OCI-LY1 (cell line): ENCODE data around the gene LRRC71.

Experiments
- H2AFZ ChIP-seq: fragments of 200-600 bp; sonication (generic), shearing (Covaris generic); 2 replicates; pipeline ENCODE4 v1.6.0; 2014; ENCODE audit warnings: antibody characterized with exemption, mild to moderate bottlenecking, low read length
- H3F3A ChIP-seq: fragments of 200-600 bp; sonication (generic), shearing (Covaris generic); 2 replicates; pipeline ENCODE4 v1.6.0; 2014; ENCODE audit warnings: mild to moderate bottlenecking, antibody characterized with exemption, low read length, moderate library complexity; ENCODE audit not compliant: insufficient read depth
- H3K27ac ChIP-seq: fragments of 200-600 bp; sonication (generic); 2 replicates; pipeline ENCODE4 v1.5.1; 2014; ENCODE audit warnings: low read length, mixed run types, mild to moderate bottlenecking, low read depth; ENCODE audit not compliant: poor library complexity, severe bottlenecking
- H3K27me3 ChIP-seq: fragments of 200-600 bp; sonication (generic); 2 replicates; pipeline ENCODE4 v1.6.0; 2014; ENCODE audit warnings: antibody characterized with exemption, mild to moderate bottlenecking, low read length, moderate library complexity; ENCODE audit not compliant: insufficient read depth
- H3K36me3 ChIP-seq: fragments of 200-600 bp; sonication (generic); 2 replicates; pipeline ENCODE4 v1.6.1; 2014; ENCODE audit warnings: mild to moderate bottlenecking, antibody characterized with exemption, low read length, moderate library complexity, mixed read lengths; ENCODE audit not compliant: insufficient read depth
- H3K4me1 ChIP-seq: fragments of 200-600 bp; sonication (generic); 2 replicates; pipeline ENCODE4 v1.5.1; 2014; ENCODE audit warnings: mild to moderate bottlenecking, low read length, moderate library complexity; ENCODE audit not compliant: insufficient read depth, severe bottlenecking
- H3K4me2 ChIP-seq: fragments of 200-600 bp; sonication (generic), shearing (Covaris generic); 2 replicates; pipeline ENCODE4 v1.6.1; 2014; ENCODE audit warnings: low read length
- H3K4me3 ChIP-seq: fragments of 200-600 bp; sonication (generic); 2 replicates; pipeline ENCODE4 v1.5.1; 2014; ENCODE audit warnings: low read length, low read depth, mild to moderate bottlenecking, mixed read lengths; ENCODE audit not compliant: poor library complexity, severe bottlenecking
- H3K79me2 ChIP-seq: fragments of 200-600 bp; shearing (Covaris generic); 2 replicates; pipeline ENCODE4 v1.6.1; 2016; ENCODE audit warnings: mixed run types, low read length, mixed read lengths; ENCODE audit not compliant: insufficient read depth
- H3K9ac ChIP-seq: fragments of 200-600 bp; sonication (generic), shearing (Covaris generic); 2 replicates; pipeline ENCODE4 v1.6.1; 2014; ENCODE audit warnings: mild to moderate bottlenecking, low read length, mixed read lengths
- H3K9me2 ChIP-seq: fragments of 200-600 bp; sonication (generic), shearing (Covaris generic); 2 replicates; pipeline ENCODE4 v1.6.1; 2014; ENCODE audit warnings: low read depth, mild to moderate bottlenecking, low read length, mixed read lengths
- H3K9me3 ChIP-seq: fragments of 200-600 bp; shearing (Covaris generic); 2 replicates; pipeline ENCODE4 v1.6.1; 2014; ENCODE audit warnings: low read length, mixed read lengths
- H4K20me1 ChIP-seq: fragments of 200-600 bp; sonication (generic), shearing (Covaris generic); 2 replicates; pipeline ENCODE4 v1.6.0; 2016; ENCODE audit warnings: mild to moderate bottlenecking, low read length; ENCODE audit not compliant: insufficient read depth
- EZH2 ChIP-seq: fragments of 200-600 bp; sonication (generic), shearing (Covaris generic); IDR thresholded peaks from 2 replicates; pipeline ENCODE4 v1.8.0; 2017; ENCODE audit warnings: borderline replicate concordance, mixed run types, mild to moderate bottlenecking, antibody characterized with exemption, low read length, moderate library complexity, mixed read lengths
- TF ChIP-seq, protein P1 (sequence below): fragments of 200-600 bp; sonication (generic), shearing (Covaris generic); IDR thresholded peaks from 2 replicates; pipeline ENCODE4 v1.5.1; 2017; ENCODE audit warnings: mild to moderate bottlenecking, antibody characterized with exemption, low read length, moderate library complexity, mixed read lengths

The LRRC71 gene

DNA sequence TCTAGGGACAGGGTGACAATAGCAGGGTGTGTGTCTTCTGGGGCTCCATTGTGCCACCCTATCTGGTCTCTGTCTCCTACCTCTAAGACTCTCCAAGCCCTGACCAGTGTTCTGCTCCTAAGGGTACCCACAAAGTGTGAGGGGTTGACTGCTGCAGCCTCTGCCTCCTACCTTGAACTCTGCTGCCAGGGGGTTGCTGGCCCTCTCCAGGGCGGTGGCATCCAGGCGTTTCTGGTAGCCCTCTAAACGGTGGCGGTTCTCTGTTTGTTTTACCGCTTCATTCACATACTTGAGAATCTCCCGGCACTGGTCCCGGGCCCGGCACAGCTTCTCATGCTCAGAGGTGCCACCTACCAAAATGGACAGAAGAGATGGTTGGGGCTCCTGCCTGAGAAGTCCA lies 24.4 kb downstream of the LRRC71 start:
- H3K4me3 ChIP-seq: no peak overlapping the region
- H3K9me2 ChIP-seq: no peaks in the 10 kb centered on the region
- H3K36me3 ChIP-seq: no peaks in the 10 kb centered on the region
- no peak overlapping the region for H3K9ac ChIP-seq
- H3K27ac ChIP-seq: no peak overlapping the region
- H3F3A ChIP-seq: no peaks in the 10 kb centered on the region
- H3K9me3 ChIP-seq: no peaks in the 10 kb centered on the region
- 0 out of 2 replicates have a peak, but pooled peaks cover 5% of the 10 kb centered on the region for H3K27me3 ChIP-seq
- H3K79me2 ChIP-seq: no peaks in the 10 kb centered on the region
- no peak overlapping the region for H3K4me2 ChIP-seq
- no peak overlapping the region for H2AFZ ChIP-seq
- no peaks in the 10 kb centered on the region for H4K20me1 ChIP-seq
- TF ChIP-seq EZH2: no peak
- TF ChIP-seq, protein P1, sequence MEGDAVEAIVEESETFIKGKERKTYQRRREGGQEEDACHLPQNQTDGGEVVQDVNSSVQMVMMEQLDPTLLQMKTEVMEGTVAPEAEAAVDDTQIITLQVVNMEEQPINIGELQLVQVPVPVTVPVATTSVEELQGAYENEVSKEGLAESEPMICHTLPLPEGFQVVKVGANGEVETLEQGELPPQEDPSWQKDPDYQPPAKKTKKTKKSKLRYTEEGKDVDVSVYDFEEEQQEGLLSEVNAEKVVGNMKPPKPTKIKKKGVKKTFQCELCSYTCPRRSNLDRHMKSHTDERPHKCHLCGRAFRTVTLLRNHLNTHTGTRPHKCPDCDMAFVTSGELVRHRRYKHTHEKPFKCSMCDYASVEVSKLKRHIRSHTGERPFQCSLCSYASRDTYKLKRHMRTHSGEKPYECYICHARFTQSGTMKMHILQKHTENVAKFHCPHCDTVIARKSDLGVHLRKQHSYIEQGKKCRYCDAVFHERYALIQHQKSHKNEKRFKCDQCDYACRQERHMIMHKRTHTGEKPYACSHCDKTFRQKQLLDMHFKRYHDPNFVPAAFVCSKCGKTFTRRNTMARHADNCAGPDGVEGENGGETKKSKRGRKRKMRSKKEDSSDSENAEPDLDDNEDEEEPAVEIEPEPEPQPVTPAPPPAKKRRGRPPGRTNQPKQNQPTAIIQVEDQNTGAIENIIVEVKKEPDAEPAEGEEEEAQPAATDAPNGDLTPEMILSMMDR: no peak
- H3K4me1 ChIP-seq: no peaks in the 10 kb centered on the region

DNA sequence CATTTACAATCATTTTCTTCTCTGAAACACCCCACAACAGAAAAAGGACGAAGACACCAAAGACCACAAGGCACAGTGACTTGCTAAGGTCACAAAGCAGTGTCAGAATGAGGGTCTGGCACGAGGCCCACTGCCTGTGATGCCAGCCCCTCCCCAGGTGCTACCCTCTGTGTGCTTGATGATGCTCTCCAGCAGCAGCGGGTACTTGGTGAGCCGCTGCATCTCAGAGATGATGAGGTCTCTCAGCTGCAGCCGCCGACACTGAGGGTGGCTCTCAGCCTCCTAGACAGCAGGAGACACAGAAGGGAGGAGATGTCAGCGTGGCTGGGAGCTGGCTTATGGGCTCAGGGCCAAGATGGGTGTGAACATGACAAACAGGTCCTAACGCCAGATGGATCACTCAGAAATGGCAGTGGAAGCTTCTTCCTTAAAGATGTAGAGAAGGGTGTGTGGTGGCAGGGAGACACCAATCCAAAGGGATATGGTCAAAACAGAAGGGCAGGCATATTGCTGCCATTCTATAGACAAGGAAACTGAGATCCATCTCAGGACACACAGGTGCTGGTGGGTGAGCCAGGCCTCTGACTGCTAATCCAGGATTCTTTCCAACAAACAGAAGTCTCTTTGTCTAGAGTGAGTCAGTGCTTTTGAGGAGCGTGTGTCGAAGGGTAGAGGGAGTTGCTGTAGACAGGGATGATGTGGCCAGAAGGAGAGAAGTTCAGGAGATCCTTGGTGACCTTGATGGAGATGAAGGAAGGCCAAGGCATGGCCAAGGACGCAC lies 25.6 kb downstream of the LRRC71 start:
- Histone ChIP-seq H3K27ac (no peak overlapping the region), H3K4me3 (no peak overlapping the region), H4K20me1 (no peaks in the 10 kb centered on the region), H3K9me2 (no peaks in the 10 kb centered on the region), H3K9ac (no peak overlapping the region), H3K79me2 (no peaks in the 10 kb centered on the region), H2AFZ (no peak overlapping the region), H3K4me1 (no peaks in the 10 kb centered on the region), H3K27me3 (0 out of 2 replicates have a peak, but pooled peaks cover 5% of the 10 kb centered on the region), H3K36me3 (no peaks in the 10 kb centered on the region), H3K9me3 (no peaks in the 10 kb centered on the region), H3K4me2 (no peak overlapping the region), H3F3A (no peaks in the 10 kb centered on the region)
- no peak for TF ChIP-seq EZH2
- TF ChIP-seq, protein P1: no peak

DNA sequence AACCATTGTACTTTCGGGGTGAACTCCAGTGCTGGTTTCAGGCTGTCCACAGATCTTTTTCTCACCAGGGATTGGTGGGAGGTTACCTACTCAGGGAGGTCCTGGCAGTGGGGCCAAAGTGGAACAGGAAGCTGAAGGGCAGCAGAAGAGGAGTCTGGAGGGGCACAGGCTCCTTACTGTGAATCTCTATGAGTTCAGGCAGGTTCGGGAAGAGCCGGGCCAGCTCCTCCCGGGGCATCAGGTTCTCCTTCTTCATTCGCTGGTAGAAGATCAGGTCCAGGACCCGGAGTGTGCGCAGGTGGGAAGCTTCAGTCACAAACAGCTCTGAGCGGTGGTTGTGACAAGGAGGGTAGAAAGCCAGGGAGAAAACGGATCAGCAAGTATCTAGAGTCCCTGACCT lies 26.7 kb downstream of the LRRC71 start:
- no peak overlapping the region for H3K4me2 ChIP-seq
- no peaks in the 10 kb centered on the region for H3K79me2 ChIP-seq
- no peaks in the 10 kb centered on the region for H4K20me1 ChIP-seq
- no peaks in the 10 kb centered on the region for H3K9me3 ChIP-seq
- no peaks in the 10 kb centered on the region for H3K4me1 ChIP-seq
- H3K36me3 ChIP-seq: no peaks in the 10 kb centered on the region
- no peak overlapping the region for H3K9ac ChIP-seq
- no peak overlapping the region for H2AFZ ChIP-seq
- no peaks in the 10 kb centered on the region for H3K9me2 ChIP-seq
- 0 out of 2 replicates have a peak, but pooled peaks cover 10% of the 10 kb centered on the region for H3K27me3 ChIP-seq
- TF ChIP-seq, protein P1: no peak
- no peak for TF ChIP-seq EZH2
- no peak overlapping the region for H3K27ac ChIP-seq
- H3F3A ChIP-seq: no peaks in the 10 kb centered on the region
- no peak overlapping the region for H3K4me3 ChIP-seq
